Measurements from ENCODE around the gene RPL27A.

The RPL27A gene

DNA sequence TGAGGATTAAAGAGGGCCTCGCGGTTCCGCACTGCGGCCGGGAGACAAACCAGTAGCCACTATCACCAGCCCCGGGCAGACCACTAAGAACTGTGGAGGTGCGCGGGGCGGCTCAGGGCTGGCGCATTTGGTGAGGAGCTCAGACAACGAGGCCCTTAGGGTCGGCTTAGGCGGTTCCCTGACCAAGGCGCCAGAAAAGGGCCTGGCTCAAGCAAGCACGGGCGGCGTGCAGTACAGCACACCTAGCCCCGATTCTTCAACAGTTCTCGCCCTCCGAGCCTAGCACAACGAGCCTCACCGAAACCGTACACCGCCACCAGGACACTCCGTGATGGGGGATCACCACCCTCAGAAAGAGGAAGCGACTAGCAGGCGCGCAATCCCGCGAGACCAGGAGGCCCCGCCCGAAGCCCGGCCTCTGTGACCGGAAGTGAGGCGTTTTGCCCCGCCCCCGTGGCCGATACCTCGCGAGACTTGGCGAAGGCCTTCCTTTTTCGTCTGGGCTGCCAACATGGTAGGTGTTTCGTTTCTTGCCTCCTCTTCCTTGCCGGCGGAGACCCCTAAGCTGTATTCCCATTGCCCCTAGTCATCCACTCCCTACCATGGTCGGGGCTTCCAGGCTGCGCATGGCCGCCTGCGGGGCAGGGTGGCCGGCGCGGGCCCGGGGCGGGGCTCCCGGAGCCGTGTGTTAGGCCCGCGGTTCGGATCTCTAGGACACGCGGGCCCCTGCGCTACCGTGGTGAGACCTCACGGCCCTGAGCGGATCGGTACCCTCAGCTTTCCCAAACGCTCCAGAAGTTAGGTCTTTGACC is at the start of gene RPL27A, which contains the start of gene TRIM66:
Gene RPL27A, plus strand, starts transcription at position 490 of the 812 bp plus-strand sequence. Its CDS starts 22 bp downstream, at position 512.
Gene TRIM66, minus strand, starts transcription at position 363 of the 812 bp plus-strand sequence. CDS start 10,391 bp downstream, outside the sequence.
- Mint-ChIP-seq H3K4me3 (peak within 1 kb of the TSS; percentile 96), H3K27me3 (ENCODE audit: low read depth) (no peaks in the 10 kb centered on the region), H3K27ac (peak within 1 kb of the TSS; percentile 89), H3K36me3 (ENCODE audit: low read depth) (peaks cover 56% of the 10 kb centered on the region), H3K9me3 (no peaks in the 10 kb centered on the region), H3K4me1 (ENCODE audit: low read depth) (peaks cover 32% of the 10 kb centered on the region)
- DNase-seq (ENCODE audit: low spot score): peak; percentile 98

DNA sequence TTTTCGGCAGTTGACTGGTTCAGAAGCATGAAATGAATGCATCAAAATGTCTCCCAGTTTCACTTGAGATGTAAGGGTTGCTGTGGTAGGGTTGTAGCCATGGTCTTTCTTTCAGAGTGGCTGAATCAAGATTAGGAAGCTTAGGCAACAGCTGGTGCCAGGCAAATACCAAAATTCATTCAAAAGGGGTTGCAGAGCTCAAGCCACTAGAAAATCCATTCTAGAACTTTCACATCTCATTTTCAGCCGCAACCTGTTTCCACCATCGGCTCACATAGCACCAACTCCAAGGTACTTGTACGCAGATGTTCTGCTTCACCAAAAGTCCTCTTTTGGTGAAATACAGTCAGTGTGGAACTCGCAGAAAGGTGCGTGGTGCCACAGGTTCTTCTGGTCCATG is 48.1 kb upstream of the RPL27A start:
- Mint-ChIP-seq H3K27me3 (ENCODE audit: low read depth) (no peaks in the 10 kb centered on the region), H3K4me3 (no peak overlapping the region), H3K9me3 (no peaks in the 10 kb centered on the region), H3K27ac (no peak overlapping the region), H3K4me1 (ENCODE audit: low read depth) (no peaks in the 10 kb centered on the region), H3K36me3 (ENCODE audit: low read depth) (peaks cover 24% of the 10 kb centered on the region)
- DNase-seq (ENCODE audit: low spot score): no peak

DNA sequence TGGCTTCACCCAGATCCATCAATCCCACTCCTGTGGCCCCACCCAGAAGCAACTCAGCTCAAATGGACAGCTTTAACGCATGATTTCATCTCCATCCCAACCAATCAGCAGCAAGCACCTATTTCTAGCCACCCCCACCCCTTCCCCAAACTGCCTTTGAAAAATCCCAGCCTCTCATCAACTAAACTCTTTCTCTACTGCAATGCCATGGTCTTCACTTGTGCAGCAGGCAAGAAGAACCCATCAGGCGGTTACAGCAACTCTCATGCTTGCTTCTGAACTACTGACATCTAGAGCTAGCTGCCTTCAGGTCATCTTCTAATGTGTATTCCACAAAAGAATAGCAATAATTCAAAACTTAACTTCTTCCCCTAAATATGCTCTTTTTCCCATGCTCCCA is 46.5 kb upstream of the RPL27A start:
- Mint-ChIP-seq H3K27ac (no peak overlapping the region), H3K4me3 (no peak overlapping the region), H3K36me3 (ENCODE audit: low read depth) (peaks cover 24% of the 10 kb centered on the region), H3K9me3 (no peaks in the 10 kb centered on the region), H3K4me1 (ENCODE audit: low read depth) (peaks cover 1% of the 10 kb centered on the region), H3K27me3 (ENCODE audit: low read depth) (no peaks in the 10 kb centered on the region)
- no peak for DNase-seq (ENCODE audit: low spot score)

DNA sequence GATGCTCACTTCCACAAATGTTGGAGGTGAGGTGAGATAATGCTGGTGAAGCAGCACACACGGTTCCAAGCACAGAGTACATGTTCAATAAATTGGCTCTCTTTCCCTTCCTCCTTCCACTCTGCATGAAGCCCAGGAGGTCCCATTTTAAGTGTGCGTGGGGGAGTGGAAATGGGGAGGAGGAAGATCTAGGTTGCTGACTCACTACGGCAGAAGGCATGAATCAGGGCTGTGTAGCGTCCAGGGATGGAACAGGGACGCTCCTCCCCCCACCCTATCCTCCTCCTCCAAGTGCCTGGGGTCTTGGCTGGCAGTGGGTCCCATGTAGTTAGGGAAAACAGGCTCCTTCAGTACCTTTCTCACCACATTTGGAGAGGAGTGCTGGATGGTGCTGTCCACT is 44.3 kb upstream of the RPL27A start:
- H3K4me3 Mint-ChIP-seq: no peak overlapping the region
- peaks cover 24% of the 10 kb centered on the region for H3K36me3 Mint-ChIP-seq (ENCODE audit: low read depth)
- no peak for DNase-seq (ENCODE audit: low spot score)
- no peaks in the 10 kb centered on the region for H3K27me3 Mint-ChIP-seq (ENCODE audit: low read depth)
- H3K27ac Mint-ChIP-seq: no peak overlapping the region
- no peaks in the 10 kb centered on the region for H3K9me3 Mint-ChIP-seq
- H3K4me1 Mint-ChIP-seq (ENCODE audit: low read depth): peaks cover 8% of the 10 kb centered on the region

DNA sequence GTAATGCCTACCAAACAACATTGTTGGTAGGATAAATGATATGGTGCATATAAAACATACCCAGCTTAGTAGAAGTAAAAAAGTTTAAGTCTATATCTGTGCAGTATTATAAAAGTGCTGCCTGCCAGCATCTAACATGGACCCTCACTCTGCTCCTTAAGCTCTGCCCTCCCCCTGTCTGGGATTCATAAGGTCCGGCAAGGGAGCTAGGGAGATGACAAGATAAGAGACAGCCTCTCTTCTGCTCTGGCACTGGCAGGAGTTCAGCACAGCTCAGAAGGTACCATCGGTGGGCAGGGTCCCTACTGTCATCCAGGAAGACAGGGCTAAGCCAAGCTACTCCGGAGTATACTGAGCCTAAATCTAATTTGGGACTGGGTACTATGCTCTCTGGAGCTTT is 42.9 kb upstream of the RPL27A start:
- Mint-ChIP-seq H3K4me3 (no peak overlapping the region), H3K9me3 (no peaks in the 10 kb centered on the region), H3K27ac (no peak overlapping the region), H3K27me3 (ENCODE audit: low read depth) (no peaks in the 10 kb centered on the region), H3K4me1 (ENCODE audit: low read depth) (peaks cover 8% of the 10 kb centered on the region), H3K36me3 (ENCODE audit: low read depth) (peaks cover 24% of the 10 kb centered on the region)
- DNase-seq (ENCODE audit: low spot score): no peak

DNA sequence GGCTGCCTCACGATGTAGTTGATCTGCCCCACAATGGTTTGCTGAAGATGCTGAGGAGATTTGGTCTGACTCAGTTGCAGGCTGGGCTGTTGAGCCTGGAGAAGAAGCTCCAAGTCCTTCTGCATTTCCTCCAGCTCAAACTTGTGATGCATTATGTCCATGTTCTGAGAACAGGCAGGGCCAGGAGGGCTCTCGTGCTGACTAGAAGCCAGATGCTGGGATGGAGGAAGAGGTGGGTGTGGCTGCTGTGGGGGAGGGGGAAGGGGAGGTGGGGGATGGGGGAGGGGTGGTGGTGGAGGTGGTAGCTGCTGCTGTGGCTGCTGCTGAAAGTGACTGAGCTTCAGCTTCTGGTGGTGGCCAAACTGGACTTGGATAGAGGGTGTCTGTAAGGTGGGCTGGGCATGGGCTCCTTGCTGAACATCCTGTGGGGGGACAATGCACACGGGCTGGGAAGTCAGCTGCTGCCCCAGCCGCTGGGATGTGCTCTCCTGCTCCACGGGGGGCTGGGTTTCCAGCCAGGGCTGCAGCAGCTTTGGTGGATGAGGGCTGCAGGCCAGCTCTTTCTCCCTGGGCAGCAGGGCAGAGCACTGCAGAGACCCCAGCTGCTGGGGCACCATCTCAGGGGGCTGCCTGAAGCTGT is 42.2 kb upstream of the RPL27A start:
- Mint-ChIP-seq H3K36me3 (ENCODE audit: low read depth) (peaks cover 24% of the 10 kb centered on the region), H3K9me3 (no peaks in the 10 kb centered on the region), H3K27ac (no peak overlapping the region), H3K4me3 (no peak overlapping the region), H3K4me1 (ENCODE audit: low read depth) (peaks cover 8% of the 10 kb centered on the region), H3K27me3 (ENCODE audit: low read depth) (no peaks in the 10 kb centered on the region)
- no peak for DNase-seq (ENCODE audit: low spot score)

DNA sequence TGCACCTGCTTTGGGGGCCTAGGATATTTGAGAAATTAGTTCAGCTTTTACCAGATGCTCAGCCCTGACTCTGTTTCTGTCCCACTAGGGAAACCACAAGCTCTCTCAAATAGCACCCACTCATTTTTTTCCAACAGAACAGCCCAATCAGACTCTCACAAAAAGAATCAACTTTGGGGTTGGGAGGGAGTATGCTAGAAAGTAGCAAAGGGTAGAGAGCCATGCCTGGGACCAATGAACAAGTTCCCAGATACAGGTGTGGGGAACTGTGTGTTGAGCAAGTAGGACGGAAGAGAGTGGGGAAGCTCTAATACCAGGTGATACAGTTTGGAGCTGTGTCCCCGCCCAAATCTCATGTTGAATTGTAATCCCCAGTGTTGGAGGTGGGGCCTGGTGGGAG is 41.3 kb upstream of the RPL27A start:
- Mint-ChIP-seq H3K4me3 (no peak overlapping the region), H3K27ac (no peak overlapping the region), H3K4me1 (ENCODE audit: low read depth) (peaks cover 8% of the 10 kb centered on the region), H3K36me3 (ENCODE audit: low read depth) (peaks cover 18% of the 10 kb centered on the region), H3K27me3 (ENCODE audit: low read depth) (no peaks in the 10 kb centered on the region), H3K9me3 (no peaks in the 10 kb centered on the region)
- DNase-seq (ENCODE audit: low spot score): no peak

DNA sequence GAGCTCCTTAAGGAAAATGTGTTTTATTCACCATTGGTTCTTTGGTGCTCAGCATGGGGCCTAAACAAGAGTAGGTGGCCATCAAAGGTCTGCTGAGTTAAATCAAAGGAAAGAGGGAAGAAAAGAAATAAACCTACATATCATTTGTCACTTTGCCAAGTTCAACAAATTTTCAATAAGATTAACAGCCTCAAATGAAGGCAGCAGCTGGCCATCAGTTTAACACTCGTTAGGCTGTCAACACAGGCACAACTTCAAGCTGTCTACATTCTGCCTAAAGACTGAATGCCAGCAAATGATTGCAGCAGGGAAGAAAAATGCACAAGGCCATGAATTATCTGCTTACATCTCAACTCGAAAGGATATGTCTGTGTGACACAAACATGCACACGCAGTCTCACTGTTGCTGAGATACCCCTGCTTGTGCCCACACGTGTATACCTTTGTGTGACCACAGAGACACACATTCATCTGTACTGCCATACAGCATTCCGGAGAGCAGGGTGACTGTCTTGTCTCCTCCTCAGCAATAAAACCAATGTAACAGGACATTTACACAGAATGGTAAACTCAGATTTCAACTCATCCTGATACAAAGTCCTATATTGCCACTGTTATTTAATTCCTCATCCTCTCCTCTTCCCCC is 40.3 kb upstream of the RPL27A start:
- no peak overlapping the region for H3K27ac Mint-ChIP-seq
- peaks cover 9% of the 10 kb centered on the region for H3K4me1 Mint-ChIP-seq (ENCODE audit: low read depth)
- no peaks in the 10 kb centered on the region for H3K9me3 Mint-ChIP-seq
- DNase-seq (ENCODE audit: low spot score): no peak
- H3K4me3 Mint-ChIP-seq: no peak overlapping the region
- no peaks in the 10 kb centered on the region for H3K27me3 Mint-ChIP-seq (ENCODE audit: low read depth)
- H3K36me3 Mint-ChIP-seq (ENCODE audit: low read depth): peaks cover 14% of the 10 kb centered on the region

DNA sequence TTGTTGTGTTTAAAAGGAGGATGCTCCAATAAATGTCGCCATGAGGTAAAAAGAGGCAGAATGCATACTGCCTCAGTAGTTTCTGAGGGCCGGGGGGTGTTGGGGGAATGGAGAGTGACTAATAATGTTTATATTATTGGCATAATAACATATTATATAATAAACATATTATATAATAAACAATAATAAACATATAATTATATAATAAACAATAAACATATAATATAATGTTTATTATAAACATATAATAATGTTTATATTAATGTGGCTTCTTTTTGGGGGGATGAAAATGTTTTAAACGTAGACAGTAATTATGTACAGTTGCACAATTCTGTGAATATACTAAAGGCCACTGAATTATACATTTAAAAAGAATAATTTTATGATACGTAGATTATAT is 35.7 kb upstream of the RPL27A start:
- DNase-seq (ENCODE audit: low spot score): no peak
- Mint-ChIP-seq H3K36me3 (ENCODE audit: low read depth) (peaks cover 4% of the 10 kb centered on the region), H3K4me3 (no peak overlapping the region), H3K27me3 (ENCODE audit: low read depth) (no peaks in the 10 kb centered on the region), H3K4me1 (ENCODE audit: low read depth) (peaks cover 5% of the 10 kb centered on the region), H3K9me3 (no peaks in the 10 kb centered on the region), H3K27ac (no peak overlapping the region)

DNA sequence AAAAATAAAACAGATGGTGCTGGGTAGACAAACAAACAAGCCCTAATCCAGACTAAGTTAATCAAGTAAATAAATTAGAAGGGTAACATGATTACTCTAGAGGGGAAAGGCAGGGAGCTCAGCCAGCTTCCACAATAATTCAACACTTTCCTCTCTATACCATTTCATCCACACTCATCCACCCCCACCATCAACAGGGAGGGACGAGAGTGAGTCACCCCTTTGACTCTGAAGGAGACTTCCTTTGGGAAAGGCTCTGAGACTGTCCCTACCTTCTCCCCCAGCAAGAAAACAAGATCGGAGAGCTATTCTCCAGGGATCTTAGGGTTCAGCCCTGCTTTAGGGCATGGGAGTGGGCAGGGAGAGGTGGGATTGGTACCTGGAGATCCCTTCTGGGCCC is 33.2 kb upstream of the RPL27A start:
- no peak overlapping the region for H3K27ac Mint-ChIP-seq
- no peaks in the 10 kb centered on the region for H3K9me3 Mint-ChIP-seq
- peaks cover 6% of the 10 kb centered on the region for H3K36me3 Mint-ChIP-seq (ENCODE audit: low read depth)
- H3K4me3 Mint-ChIP-seq: no peak overlapping the region
- DNase-seq (ENCODE audit: low spot score): no peak
- H3K4me1 Mint-ChIP-seq (ENCODE audit: low read depth): peaks cover 8% of the 10 kb centered on the region
- no peaks in the 10 kb centered on the region for H3K27me3 Mint-ChIP-seq (ENCODE audit: low read depth)

DNA sequence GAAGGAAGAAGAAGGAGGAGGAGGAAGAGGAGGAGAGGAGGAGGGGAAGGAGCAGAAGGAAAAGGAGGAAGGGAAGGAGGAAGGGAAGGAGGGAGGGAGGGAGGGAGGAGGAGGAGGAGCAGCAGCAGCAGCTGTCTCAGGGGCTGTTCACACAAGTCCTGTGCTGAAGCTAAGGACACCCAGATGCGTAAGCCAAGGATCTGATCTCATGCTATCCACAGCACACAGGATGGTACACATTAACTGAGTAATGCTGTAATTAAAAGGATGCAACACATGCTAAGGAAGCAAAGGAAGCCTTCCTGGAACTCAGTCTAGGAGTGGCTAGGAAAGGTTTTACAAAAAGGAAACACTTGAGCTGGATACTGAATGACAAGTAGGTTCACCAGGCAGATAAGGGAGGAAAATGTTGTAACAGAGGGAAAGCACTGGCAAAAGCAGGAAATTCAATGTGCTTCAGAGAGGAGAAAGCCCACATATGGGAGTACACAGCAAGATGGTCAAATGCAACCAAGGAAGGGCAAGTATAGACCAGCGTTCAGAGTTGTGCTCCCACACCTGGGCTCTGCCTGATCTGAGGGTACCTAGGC is 32.1 kb upstream of the RPL27A start:
- Mint-ChIP-seq H3K36me3 (ENCODE audit: low read depth) (peaks cover 6% of the 10 kb centered on the region), H3K4me3 (no peak overlapping the region), H3K9me3 (no peaks in the 10 kb centered on the region), H3K27me3 (ENCODE audit: low read depth) (no peaks in the 10 kb centered on the region), H3K27ac (peak overlapping the region; percentile 52), H3K4me1 (ENCODE audit: low read depth) (peaks cover 9% of the 10 kb centered on the region)
- DNase-seq (ENCODE audit: low spot score): no peak

DNA sequence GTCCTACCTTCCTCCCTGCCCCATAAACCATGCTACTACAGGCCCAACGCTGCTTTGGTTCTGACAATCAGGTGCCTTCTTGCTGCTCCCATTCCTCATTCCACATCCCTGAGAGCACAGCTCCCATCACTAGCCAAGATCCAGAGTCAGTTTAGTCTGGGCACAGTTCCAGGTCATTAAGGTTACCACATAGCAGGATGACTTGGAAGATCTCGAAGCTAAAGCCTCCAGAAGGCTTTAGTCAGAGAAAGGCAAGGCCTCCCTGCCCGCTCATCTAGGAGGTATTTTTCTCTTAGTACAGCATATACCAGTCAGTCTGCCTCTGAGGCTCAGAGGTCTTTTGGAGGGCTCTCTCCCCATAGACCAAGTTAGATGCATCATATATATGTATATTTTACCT is 30.5 kb upstream of the RPL27A start:
- no peak for DNase-seq (ENCODE audit: low spot score)
- Mint-ChIP-seq H3K4me3 (no peak overlapping the region), H3K27me3 (ENCODE audit: low read depth) (no peaks in the 10 kb centered on the region), H3K27ac (no peak overlapping the region), H3K4me1 (ENCODE audit: low read depth) (peaks cover 9% of the 10 kb centered on the region), H3K9me3 (no peaks in the 10 kb centered on the region), H3K36me3 (ENCODE audit: low read depth) (peaks cover 2% of the 10 kb centered on the region)

DNA sequence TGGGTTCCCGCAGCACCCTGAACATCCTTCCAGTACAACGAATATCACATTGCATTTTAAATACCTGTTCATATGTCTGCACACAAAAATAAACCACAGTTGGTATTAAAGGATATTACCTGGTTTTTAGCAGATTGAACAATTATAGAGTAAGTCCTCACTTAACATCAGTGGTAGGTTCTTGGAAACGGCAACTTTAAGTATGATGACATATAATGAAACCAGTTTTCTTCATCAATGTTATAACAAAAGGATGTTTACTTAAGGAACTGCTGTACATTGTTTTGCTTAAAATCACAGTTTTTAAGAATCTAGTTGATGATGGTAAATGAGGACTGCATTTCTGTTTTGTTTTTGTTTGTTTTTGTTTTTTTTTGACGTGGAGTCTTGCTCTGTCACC is 28.1 kb upstream of the RPL27A start:
- Mint-ChIP-seq H3K27ac (peak overlapping the region; percentile 42), H3K27me3 (ENCODE audit: low read depth) (no peaks in the 10 kb centered on the region), H3K4me3 (no peak overlapping the region), H3K4me1 (ENCODE audit: low read depth) (peaks cover 5% of the 10 kb centered on the region), H3K9me3 (no peaks in the 10 kb centered on the region), H3K36me3 (ENCODE audit: low read depth) (peaks cover 2% of the 10 kb centered on the region)
- no peak for DNase-seq (ENCODE audit: low spot score)

DNA sequence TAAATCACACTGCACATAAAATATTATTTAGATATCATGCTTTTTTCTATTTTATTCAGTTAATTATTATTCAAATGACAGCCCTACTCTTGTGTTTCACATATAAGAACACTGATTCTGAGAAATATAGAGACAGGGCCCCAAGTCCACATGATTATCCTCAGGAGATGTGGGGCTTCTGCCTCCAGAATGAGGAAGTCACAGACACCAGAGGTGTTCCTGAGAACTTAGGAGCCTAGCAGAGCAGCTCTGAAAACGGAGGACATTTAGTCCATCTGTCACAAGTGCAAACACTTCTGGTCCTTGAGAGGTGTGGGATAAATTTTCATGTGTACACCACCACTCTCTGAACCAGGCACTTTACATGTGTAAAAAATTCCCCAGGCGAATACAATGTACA is 26.3 kb upstream of the RPL27A start:
- Mint-ChIP-seq H3K27ac (no peak overlapping the region), H3K4me3 (no peak overlapping the region), H3K27me3 (ENCODE audit: low read depth) (no peaks in the 10 kb centered on the region), H3K36me3 (ENCODE audit: low read depth) (peaks cover 4% of the 10 kb centered on the region), H3K4me1 (ENCODE audit: low read depth) (peaks cover 5% of the 10 kb centered on the region), H3K9me3 (no peaks in the 10 kb centered on the region)
- DNase-seq (ENCODE audit: low spot score): no peak
